Vagina (tissue), 2 donors: ENCODE data around the gene ANKS1B.

Experiments used
- CTCF ChIP-seq, 3 experiments: fragments of 450-650 bp in 2 of 3; fragments of 200-600 bp in 1 of 3; sonication (generic) in 1 of 3; IDR thresholded peaks; one replicate each; pipeline ENCODE4 v1.5.1; 2017 to 2019; ENCODE audit warnings: antibody characterized with exemption in 3 of 3, mild to moderate bottlenecking in 2 of 3, moderate library complexity in 2 of 3
- POLR2AphosphoS5 ChIP-seq, 2 donors: sonication (generic); formaldehyde crosslinking; IDR thresholded peaks; one replicate each; pipeline ENCODE4 v1.9.0; 2017; ENCODE audit warnings: antibody characterized with exemption in 2 of 2, mild to moderate bottlenecking in 2 of 2, low read depth in 1 of 2; ENCODE audit not compliant: insufficient read depth in 1 of 2

GRCh38 chr12:98882526-98882925 is 1102.2 kb downstream of the ANKS1B start:
- TF ChIP-seq CTCF (IDR thresholded peaks at IDR 0.05), result no peak
- no peak for TF ChIP-seq POLR2AphosphoS5 (IDR thresholded peaks at IDR 0.05; ENCODE audit: insufficient read depth in 1 of 2, low read depth in 1 of 2)
